SU-DHL-6 (cell line): ENCODE measurements around the gene PKM.

Experiments
- CTCF ChIP-seq: fragments of 200-600 bp; sonication (generic); IDR thresholded peaks from one replicate; pipeline ENCODE4 v1.5.1; 2017; ENCODE audit warnings: antibody characterized with exemption, mild to moderate bottlenecking, low read length, moderate library complexity; ENCODE audit not compliant: insufficient read depth, poor library complexity, severe bottlenecking
- EZH2phosphoT487 ChIP-seq: fragments of 200-600 bp; sonication (generic), shearing (Covaris generic); conservative IDR thresholded peaks from 2 replicates; pipeline ENCODE4 v1.6.1; 2018; ENCODE audit warnings: mild to moderate bottlenecking, antibody characterized with exemption, low read length, moderate library complexity, mixed read lengths

- TF ChIP-seq CTCF = no peak
- no peak for TF ChIP-seq EZH2phosphoT487
These were observed 47.7 kb upstream of the PKM start for GRCh38 chr15:72278737-72279136.
